Neuron (in vitro differentiated cells): Measurements from ENCODE around the gene LRRC63.

Experiments
- H2AFZ ChIP-seq: one replicate; pipeline ENCODE4 v1.6.1; 2013; ENCODE audit warnings: low read depth, mild to moderate bottlenecking, inconsistent platforms, low read length, moderate library complexity
- H3K27me3 ChIP-seq: one replicate; pipeline ENCODE4 v1.6.1; 2013; ENCODE audit warnings: low read length; ENCODE audit not compliant: insufficient read depth
- H3K36me3 ChIP-seq: one replicate; pipeline ENCODE4 v1.6.1; 2013; ENCODE audit warnings: low read length; ENCODE audit not compliant: insufficient read depth
- H3K4me1 ChIP-seq: one replicate; pipeline ENCODE4 v1.6.1; 2013; ENCODE audit warnings: low read length; ENCODE audit not compliant: insufficient read depth
- H3K4me3 ChIP-seq: 2 replicates; pipeline ENCODE4 v1.5.1; 2013; ENCODE audit warnings: mild to moderate bottlenecking, low read length, moderate library complexity
- H3K9me3 ChIP-seq: one replicate; pipeline ENCODE4 v1.6.1; 2013; ENCODE audit warnings: low read length

LRRC63 gene

GRCh38 chr13:46172531-46172991 is 39.2 kb upstream of the LRRC63 start:
- H3K4me3 ChIP-seq = no peak overlapping the region
- H2AFZ ChIP-seq = no peak overlapping the region
- H3K4me1 ChIP-seq = peaks cover 15% of the 10 kb centered on the region
- H3K9me3 ChIP-seq = no peaks in the 10 kb centered on the region
- H3K27me3 ChIP-seq = peaks cover 13% of the 10 kb centered on the region
- H3K36me3 ChIP-seq = no peaks in the 10 kb centered on the region

DNA sequence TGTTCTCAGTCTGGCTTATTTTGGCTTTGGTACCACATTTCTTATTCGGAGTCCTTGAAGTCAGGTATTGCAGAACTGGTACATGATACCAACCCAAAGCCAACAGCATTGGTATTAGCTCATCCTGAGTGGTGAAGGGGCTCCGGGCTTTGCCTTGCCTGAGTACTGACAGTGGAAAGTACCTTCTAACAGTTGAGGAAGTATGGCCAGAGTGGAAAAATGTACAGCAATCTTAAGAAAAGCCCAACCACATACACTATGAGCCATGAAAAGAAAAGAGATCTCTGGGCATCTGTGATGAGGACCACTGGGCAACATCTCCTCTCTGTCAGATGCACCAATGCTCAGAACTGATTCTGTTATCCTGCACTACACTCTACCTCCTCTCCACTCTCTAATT is 38.1 kb upstream of the LRRC63 start:
- H3K9me3 ChIP-seq = no peaks in the 10 kb centered on the region
- peaks cover 13% of the 10 kb centered on the region for H3K27me3 ChIP-seq
- H3K36me3 ChIP-seq = no peaks in the 10 kb centered on the region
- no peak overlapping the region for H3K4me3 ChIP-seq
- peaks cover 15% of the 10 kb centered on the region for H3K4me1 ChIP-seq
- H2AFZ ChIP-seq = no peak overlapping the region

- H3K9me3 ChIP-seq = no peaks in the 10 kb centered on the region
- no peak overlapping the region for H2AFZ ChIP-seq
- no peaks in the 10 kb centered on the region for H3K4me1 ChIP-seq
- H3K4me3 ChIP-seq = no peak overlapping the region
- H3K36me3 ChIP-seq = no peaks in the 10 kb centered on the region
- no peaks in the 10 kb centered on the region for H3K27me3 ChIP-seq
Measured at GRCh38 chr13:46176756-46177155, 35.0 kb upstream of the LRRC63 start.

DNA sequence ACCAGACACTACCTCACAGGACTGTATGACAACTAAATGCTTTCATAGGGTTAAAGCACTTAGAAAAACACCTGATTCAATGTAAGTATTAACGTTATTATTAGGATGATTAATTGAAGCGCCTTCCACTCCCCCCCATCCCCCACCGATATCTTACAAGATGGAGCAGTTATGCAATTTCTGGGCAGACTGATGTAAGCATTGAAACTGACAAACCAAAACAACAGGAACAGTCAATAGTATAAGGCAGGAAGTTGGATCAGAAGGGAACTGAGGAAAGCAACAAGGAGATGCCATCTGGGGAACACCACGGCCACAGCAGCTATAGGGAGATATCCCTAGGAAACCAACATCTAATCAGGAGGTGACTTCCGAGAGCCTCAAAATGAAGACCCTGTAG is 33.6 kb upstream of the LRRC63 start:
- H2AFZ ChIP-seq = no peak overlapping the region

GRCh38 chr13:46178821-46179220 is 32.9 kb upstream of the LRRC63 start:
- no peaks in the 10 kb centered on the region for H3K9me3 ChIP-seq
- H3K36me3 ChIP-seq = no peaks in the 10 kb centered on the region
- no peaks in the 10 kb centered on the region for H3K4me1 ChIP-seq

More for the DNA sequence above, 33.6 kb upstream of the LRRC63 start:
- H3K9me3 ChIP-seq = no peaks in the 10 kb centered on the region
- H3K27me3 ChIP-seq = no peaks in the 10 kb centered on the region
- H3K4me3 ChIP-seq = no peak overlapping the region
- H3K36me3 ChIP-seq = no peaks in the 10 kb centered on the region
- no peaks in the 10 kb centered on the region for H3K4me1 ChIP-seq

DNA sequence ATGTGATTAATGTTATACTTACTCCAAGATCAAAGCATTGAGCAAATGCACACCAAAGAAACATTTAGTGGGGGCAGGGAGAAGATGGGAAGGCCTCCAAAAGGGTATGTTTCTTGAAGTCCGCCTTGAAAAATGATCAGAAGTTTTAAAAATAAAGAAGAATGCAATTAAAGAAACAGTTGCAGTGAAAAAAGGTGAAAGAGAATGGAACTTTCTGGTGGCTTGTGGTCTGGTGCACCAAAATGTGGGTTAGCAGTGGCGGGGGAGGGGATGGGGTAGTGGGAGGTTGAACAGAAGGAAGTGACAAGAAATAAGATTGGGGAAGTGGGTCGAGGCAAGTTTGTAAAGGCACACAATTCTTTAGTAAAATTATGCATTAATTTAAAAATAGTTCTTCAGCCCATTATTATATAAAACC is 32.2 kb upstream of the LRRC63 start:
- H3K36me3 ChIP-seq = no peaks in the 10 kb centered on the region
- no peaks in the 10 kb centered on the region for H3K27me3 ChIP-seq
- H3K4me1 ChIP-seq = no peaks in the 10 kb centered on the region
- H3K4me3 ChIP-seq = no peak overlapping the region
- no peaks in the 10 kb centered on the region for H3K9me3 ChIP-seq
- H2AFZ ChIP-seq = no peak overlapping the region

More at GRCh38 chr13:46178821-46179220, 32.9 kb upstream of the LRRC63 start:
- Histone ChIP-seq H3K4me3 (no peak overlapping the region), H3K27me3 (no peaks in the 10 kb centered on the region), H2AFZ (no peak overlapping the region)

DNA sequence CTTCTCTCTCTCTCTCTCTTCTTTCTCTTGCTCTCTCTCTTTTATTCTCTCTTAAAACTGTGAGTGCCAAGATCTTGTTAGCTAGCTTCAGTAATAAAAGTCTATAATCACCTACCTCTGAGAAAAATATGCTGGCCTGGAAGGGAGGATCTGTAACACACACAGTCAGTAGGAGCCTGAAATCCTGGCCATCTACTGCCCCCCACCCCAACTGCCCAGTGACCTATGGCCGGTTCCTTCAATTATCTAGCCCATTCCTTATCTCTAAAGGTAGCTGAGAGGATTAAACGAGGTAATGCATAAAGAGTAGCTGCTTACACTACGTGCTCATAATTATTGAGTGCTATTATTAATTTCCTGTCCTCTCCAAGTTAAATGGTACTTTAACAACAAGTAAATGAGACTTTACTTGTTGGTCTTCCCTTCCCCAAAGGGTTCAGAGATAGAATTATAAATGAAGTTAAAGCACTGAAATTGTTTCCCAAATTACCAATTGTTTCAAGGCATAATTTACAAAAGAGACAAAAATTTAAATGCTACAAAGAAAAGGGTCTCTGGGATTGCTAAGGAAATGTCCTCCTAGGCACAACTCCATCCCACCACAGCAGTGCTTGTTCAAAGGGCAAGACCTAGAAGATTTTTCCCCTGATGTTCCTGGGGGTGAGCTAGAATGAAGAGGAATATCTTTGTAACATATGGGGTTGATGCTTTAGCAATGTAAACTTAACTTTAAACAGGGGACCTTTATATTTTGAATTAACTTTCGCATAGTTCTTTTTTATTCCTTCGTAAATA is 31.6 kb upstream of the LRRC63 start:
- H2AFZ ChIP-seq = no peak overlapping the region
- H3K4me1 ChIP-seq = no peaks in the 10 kb centered on the region
- no peaks in the 10 kb centered on the region for H3K36me3 ChIP-seq
- no peak overlapping the region for H3K4me3 ChIP-seq
- no peaks in the 10 kb centered on the region for H3K9me3 ChIP-seq
- no peaks in the 10 kb centered on the region for H3K27me3 ChIP-seq

DNA sequence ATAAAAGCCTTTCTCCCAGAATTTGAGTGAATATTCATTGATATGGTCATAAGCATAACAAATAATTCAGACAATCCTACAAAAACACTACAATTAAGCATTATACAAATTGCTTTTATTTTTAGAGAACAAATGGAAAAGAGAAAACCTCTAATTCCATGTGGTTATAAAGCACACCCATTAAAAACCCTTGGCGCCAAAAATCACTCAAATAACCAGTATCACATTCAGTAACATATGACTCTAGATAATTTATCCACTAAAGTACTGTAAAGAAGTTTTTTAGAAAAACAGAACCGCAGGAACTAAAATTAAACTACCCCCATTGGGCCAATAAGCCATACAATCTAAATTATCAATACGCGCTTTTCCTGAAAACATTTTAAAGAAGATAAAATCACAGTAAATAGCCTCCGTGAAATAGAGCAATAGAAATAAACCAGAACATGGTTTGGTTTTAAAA is 30.3 kb upstream of the LRRC63 start:
- no peaks in the 10 kb centered on the region for H3K4me1 ChIP-seq
- no peaks in the 10 kb centered on the region for H3K36me3 ChIP-seq
- no peaks in the 10 kb centered on the region for H3K9me3 ChIP-seq
- no peaks in the 10 kb centered on the region for H3K27me3 ChIP-seq
- H3K4me3 ChIP-seq = no peak overlapping the region
- no peak overlapping the region for H2AFZ ChIP-seq

DNA sequence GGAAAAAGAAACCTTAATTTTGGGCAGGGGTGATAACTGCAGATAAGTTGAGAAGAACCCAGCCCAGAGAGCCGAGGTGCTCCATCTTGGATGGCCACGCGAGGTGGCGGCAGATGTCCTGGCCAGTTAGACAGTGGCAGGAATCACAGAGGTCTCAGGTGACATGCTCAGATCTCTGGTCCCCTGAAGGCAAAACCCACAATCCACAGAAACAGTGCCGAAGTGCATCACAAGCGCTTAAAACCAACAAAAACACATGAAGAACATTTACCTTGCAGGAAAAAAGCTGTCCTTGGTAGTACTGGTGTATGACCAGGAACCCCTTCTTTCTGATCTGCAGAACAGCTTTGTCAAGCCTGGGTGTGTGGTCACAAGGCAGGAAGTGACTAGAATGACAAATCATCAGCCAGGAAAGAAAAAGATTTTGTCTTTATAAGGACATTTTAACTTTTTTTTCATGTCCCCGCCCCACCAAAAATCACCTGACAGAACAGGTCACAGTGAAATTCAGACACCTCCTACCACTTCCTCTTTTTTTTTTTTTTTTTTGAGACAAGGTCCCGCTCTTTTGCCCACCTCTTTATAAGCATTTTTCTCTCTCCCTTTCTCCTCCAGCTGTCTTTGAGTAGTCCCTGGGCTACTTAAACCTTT is 29.8 kb upstream of the LRRC63 start, which contains the start of gene LCP1:
TSS of gene LCP1 (minus strand) at position 338 of the 651 bp plus-strand sequence. CDS start 22,515 bp downstream, outside the sequence.
- Histone ChIP-seq H3K4me3 (no peak within 1 kb of the TSS), H3K36me3 (no peaks in the 10 kb centered on the region), H3K9me3 (no peaks in the 10 kb centered on the region), H3K27me3 (no peaks in the 10 kb centered on the region), H2AFZ (no peak within 1 kb of the TSS), H3K4me1 (no peaks in the 10 kb centered on the region)

GRCh38 chr13:46182491-46182877 is 29.2 kb upstream of the LRRC63 start:
- H3K4me1 ChIP-seq = no peaks in the 10 kb centered on the region
- no peaks in the 10 kb centered on the region for H3K9me3 ChIP-seq
- no peaks in the 10 kb centered on the region for H3K27me3 ChIP-seq
- H3K4me3 ChIP-seq = no peak overlapping the region
- no peak overlapping the region for H2AFZ ChIP-seq
- H3K36me3 ChIP-seq = no peaks in the 10 kb centered on the region

DNA sequence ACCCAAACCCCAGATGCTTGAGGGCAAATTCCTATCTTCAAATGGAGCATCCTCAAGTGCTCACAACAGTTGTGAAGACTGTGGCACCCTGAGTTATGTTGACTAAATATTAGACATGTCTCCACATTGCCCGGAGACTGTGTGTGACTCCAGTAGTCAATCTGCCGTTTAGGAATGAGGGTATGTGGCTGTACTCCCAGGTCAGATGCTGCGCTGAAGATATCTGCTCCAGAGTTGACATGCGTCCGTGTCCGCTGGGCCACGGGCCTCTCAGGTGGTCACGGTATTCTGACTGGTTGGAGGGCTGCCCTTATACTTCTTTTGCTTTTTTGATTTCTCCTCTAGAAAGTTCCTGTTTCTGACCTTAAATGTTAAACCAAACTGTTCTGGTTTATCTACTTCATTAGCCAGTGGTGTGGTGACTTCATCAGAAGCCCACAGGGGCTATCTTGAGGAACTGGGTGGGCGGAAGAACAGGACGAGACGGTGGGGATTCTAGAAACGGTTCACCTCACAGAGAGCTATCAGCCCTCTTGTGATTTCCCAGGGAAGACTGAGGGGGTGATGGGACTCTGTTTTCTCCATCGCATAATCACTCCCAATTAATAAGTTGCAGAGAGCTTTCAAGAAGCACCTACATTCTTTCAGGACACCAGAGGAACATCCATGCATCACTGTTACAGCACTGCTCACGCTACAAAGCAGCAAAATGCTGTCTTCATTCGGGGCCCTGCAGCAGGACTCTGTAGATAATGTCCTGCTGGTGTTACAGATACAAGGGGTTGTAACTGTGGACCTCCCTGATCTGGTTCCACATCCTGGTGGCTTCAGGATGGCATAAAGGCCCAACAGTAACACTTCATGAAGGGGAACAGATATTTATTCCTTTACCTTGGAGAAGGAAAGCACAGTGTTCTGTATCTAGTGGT is 28.4 kb upstream of the LRRC63 start:
- Histone ChIP-seq H3K36me3 (no peaks in the 10 kb centered on the region), H2AFZ (no peak overlapping the region), H3K4me3 (no peak overlapping the region), H3K27me3 (no peaks in the 10 kb centered on the region), H3K4me1 (no peaks in the 10 kb centered on the region), H3K9me3 (no peaks in the 10 kb centered on the region)

- no peaks in the 10 kb centered on the region for H3K27me3 ChIP-seq
- H3K4me3 ChIP-seq = no peak overlapping the region
- no peaks in the 10 kb centered on the region for H3K4me1 ChIP-seq
- H3K9me3 ChIP-seq = no peaks in the 10 kb centered on the region
- H3K36me3 ChIP-seq = no peaks in the 10 kb centered on the region
- no peak overlapping the region for H2AFZ ChIP-seq
Measured at GRCh38 chr13:46184277-46184699, 27.4 kb upstream of the LRRC63 start.
